SW480 (cell line): Measurements from ENCODE around the gene EVPLL.
A peak's percentile ranks its signal among the peaks of the same experiment; 100 is the strongest.
"Not testable (repeated sequence)": the region's sequence is repeated elsewhere in the genome, so short reads cannot be mapped to it uniquely, and the experiment has no call there.

Source experiments
- DNase-seq: peaks from one replicate; pipeline ENCODE4 v3.0.0-alpha.2; 2016; ENCODE audit warnings: low spot score

Gene EVPLL

DNA sequence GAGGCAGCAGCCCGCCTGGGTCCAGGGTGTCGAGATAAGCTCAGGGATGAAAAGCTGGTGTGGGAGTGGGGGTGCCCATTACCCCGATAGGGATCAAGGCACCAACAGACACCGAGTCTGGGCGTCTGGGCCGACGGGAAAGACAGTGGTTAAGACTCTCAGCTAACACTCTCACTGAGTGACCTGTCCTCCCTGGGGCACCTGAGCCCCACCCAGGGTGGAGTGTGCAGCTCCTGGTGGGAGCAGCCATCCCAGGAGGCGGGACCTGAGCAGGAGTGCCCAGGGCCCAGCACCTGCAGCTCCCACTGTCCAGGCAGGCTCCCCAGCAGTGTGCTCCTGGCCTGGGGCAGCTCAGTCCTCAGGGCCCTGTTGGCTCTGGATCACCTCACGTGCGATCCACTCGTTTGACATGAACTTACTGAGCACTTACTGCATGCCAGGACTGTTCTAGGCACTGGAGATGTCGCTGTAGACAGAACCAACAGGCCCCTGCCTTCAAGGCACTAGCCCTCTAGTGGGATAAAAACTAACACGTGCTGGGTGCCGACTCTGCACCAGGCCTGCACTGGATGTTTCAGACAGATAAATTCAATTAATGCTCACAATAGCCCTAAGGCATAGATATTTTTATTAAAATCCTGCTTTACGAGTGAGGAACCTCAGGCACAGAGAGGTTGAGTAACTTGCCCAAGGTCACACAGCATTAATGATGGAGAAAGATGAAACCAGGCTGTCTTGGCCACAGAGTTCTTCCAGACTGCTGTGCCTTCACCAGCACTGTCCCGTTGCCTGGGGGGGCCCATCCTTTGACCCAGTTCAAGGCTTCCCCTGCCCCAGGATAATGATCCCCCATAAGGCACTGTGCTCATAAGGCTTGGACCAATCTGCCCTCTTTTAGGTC is 1.9 kb downstream of the EVPLL start:
- DNase-seq = no peak

DNA sequence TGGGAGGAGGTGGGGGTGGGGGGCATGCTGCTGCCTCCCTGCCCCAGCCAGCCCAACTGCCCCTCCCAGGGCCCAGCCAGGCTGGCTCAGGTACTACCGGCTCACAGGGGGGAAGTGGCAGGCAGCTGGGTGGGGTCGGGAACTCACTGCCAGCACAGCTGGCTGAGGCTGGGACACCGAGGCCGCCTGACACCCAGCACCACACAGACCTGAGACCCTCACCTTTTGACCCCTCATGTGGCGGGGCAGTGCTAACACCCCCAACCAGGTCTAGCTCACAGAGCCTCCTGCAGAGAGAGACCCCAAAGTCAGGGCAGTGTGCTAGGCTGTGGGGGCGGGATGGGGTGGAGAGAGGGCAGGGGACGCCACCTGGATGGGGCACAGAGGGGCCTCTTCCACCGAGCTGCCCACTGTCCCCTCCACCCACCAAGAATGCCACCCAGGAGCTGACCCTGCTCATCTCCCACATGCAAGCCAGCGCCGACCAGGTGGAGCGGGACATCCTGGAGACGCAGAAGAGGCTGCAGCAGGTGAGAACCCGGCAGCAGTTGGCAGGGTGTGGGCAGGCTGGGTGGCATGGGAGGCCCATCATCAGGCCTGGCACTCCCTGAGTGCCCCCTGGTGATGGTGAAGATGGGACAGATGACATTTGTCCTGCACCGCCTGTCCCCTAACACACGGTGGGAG is 3.0 kb downstream of the EVPLL start:
- no peak for DNase-seq

DNA sequence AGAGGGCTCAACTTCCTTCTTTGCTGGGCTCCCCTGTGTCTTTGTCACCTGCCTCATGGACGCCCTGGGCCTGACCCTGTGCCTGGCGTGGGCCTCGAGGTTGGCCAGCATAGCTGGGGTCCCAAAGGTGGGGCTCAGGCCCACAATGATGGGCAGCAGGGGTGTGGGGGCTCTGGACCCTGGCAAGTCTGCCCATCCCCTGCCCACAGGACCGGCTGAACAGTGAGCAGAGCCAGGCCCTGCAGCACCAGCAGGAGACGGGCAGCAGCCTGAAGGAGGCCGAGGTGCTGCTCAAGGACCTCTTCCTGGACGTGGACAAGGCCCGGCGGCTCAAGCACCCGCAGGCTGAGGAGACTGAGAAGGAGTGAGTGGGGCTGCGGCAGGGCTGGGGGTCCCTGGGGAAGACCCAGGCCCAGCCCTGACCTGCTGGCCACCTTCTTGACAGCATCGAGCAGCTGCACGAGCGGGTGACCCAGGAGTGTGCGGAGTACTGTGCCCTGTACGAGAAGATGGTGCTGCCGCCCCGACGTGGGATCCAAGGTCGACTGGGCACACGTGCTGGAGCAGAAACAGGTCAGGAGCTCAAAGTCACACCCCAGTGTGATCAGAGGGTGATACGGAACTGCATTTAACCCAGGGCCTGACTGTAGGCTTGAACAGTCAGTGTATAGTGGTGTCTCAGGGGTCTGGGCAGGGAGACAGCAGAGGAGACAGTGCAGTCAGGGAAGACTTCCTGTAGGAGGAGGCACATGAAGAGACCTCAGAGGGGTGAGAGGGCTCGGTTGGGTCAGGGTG is 3.8 kb downstream of the EVPLL start:
- DNase-seq = no peak

- no peak for DNase-seq
These were observed 4.3 kb downstream of the EVPLL start for GRCh38 chr17:18381953-18382245.

GRCh38 chr17:18382441-18383078 is 5.0 kb downstream of the EVPLL start:
- no peak for DNase-seq

DNA sequence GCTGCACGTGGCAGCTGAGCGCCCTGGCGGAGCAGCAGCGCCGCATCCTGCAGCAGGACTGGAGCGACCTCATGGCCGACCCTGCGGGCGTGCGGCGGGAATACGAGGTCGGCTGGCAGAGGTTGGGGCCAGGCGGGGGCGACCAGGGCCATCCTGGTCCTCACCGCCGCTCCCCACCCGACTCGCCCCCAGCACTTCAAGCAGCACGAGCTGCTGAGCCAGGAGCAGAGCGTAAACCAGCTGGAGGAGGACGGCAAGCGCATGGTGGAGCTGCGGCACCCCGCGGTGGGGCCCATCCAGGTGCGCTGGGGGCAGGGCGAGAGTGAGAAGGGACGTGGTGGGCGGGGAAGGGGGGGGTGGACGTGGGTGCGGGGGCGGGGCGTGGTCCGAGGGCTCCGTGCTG is 5.5 kb downstream of the EVPLL start:
- not testable (repeated sequence) for DNase-seq

DNA sequence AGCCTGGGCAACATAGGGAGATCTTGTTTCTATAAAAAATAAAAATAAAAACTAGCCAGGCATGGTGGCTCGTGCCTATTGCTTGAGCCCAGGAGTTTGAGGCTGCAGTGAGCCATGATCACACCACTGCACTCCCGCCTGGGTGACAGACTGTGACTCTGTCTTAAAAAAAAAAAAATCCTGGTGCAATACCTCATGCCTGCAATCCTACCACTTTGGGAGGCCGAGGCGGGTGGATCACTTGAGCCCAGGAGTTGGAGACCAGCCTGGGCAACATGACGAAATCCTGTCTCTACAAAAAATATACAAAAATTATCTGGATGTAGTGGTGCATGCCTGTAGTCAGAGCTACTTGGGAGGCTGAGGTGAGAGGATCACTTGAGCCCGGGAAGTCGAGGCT is 6.7 kb downstream of the EVPLL start:
- DNase-seq = not testable (repeated sequence)

DNA sequence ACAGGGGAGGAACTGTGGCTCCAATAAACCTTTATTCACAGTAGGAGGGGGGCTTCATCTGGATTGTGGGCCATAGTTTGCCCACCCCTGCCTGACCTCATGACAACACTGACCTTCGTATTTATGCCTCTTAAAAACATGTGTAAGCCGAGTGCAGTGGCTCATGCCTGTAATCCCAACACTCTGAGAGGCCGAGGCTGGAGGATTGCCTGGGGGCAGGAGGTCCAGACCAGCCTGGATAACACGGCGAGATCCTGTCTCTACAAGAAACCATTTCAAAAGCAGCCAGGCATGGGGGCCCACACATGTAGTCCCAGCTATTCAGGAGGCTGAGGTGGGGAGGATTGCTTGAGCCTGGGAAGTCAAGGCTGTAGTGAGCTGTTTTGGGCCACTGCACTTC is 10.0 kb downstream of the EVPLL start:
- DNase-seq = not testable (repeated sequence)

DNA sequence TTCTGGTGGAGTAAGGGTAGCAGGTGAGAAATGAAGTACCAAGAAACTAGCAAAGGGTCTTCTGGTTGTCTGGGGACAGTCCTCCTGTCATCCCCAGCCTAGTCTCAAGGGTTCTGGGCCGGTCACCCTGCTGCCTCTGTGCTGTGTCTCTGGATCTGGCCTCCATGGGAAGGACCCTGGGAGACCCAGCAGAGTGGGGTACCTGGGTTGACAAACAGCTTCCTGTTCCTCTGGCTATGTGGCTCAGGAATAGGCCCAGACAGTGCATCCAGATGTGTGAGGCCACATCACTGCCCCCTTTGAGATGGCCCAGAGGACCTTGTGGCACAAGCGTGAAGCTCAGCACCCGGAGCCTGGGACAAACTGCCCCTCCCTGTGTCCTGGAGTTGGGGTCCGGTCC is 10.7 kb downstream of the EVPLL start:
- DNase-seq = not testable (repeated sequence)

GRCh38 chr17:18388728-18389127 is 11.2 kb downstream of the EVPLL start:
- not testable (repeated sequence) for DNase-seq

- not testable (repeated sequence) for DNase-seq
These were observed 24.5 kb downstream of the EVPLL start for GRCh38 chr17:18401872-18402590.

GRCh38 chr17:18403166-18403565 is 25.6 kb downstream of the EVPLL start:
- not testable (repeated sequence) for DNase-seq

GRCh38 chr17:18403604-18404003 is 26.0 kb downstream of the EVPLL start:
- not testable (repeated sequence) for DNase-seq

DNA sequence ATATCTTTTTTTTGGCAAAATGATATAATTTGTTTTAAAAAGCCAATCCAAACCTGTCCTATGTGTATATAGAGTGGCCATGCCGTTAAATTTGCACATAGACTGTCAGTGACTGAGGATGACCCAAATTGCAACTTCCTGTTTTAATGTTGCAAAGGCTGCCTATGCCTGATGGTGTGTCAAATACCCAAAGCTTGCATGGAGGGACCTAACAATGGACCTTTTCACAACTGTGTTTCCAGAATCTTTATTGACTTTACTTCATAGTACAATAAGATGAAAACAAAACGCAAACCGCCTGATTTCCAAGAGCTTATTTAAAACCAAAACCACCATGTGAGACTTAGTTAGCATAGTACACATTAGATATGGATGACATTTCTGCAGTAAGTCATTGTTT is 31.3 kb downstream of the EVPLL start:
- peak; percentile 32 for DNase-seq

- not testable (repeated sequence) for DNase-seq
These were observed 31.7 kb downstream of the EVPLL start for GRCh38 chr17:18409321-18409720.

DNA sequence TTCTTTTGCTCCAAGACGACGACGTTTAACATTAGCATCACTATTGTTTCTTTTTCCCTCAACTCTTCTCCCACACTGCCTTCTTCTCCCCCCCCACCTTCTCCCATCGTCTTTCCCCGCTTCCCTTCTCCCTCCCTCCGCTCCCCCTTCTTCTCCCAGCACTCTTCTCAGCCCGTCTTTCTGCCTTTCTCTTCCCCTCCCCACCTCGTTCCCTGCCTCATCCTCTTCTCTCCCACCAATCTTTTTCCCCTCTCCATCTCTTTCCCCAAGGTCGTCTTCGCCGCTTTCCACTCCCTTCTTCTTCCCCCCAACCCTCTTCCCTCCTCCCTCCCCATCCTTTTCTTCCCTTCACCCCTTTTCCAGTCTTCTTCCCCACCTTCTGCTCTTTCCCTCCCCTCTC is 33.2 kb downstream of the EVPLL start:
- DNase-seq = not testable (repeated sequence)

DNA sequence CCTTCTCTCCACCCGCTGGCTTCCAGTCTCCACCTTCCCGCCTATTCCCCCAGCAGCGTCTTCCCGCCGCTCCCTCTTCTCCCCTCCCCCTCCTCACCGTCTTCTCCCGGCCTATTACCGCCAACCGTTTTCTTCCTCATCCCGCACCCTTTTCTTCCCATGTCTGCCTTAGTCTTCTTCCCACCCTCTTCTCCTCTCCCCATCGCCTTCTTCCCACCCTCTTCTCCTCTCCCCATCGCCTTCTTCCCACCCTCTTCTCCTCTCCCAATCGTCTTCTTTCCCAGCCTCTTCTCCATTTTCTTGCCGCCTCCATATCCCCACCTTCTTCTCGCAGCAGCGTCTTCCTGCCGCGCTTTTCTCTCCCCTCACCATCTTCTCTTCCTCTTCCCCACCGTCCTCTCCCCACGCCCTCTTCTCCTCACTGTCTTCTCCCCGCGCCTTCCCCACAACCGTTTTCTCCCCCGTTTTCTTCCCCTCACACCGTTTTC is 33.8 kb downstream of the EVPLL start:
- not testable (repeated sequence) for DNase-seq

DNA sequence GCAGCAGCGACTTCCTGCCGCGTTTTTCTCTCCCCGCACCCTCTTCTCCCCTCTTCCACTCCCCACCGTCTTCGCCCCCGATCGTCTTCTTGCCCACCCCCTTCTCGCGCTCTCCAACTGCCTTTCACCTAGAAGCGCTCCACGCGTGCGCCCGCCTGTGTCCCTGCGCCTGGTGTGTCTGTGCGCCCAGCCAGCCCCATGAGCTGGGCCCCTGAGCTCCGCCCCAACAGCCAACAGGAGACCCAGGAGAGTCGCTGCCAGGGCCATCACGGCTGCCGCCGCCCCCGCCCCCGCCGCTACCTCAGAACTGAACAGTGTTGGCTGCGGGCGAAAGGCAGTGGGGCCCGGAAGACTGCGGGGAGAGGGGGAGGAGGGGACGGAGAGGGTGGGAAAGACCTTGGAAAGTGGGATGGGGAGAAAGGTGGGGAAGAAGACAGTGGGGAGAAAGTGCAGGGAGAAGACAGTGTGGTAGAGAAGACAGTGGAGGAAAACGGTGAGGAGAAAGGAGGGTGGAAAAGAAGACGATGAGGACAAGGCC is 34.5 kb downstream of the EVPLL start:
- not testable (repeated sequence) for DNase-seq

- not testable (repeated sequence) for DNase-seq
These were observed 43.9 kb downstream of the EVPLL start for GRCh38 chr17:18421521-18421920.

DNA sequence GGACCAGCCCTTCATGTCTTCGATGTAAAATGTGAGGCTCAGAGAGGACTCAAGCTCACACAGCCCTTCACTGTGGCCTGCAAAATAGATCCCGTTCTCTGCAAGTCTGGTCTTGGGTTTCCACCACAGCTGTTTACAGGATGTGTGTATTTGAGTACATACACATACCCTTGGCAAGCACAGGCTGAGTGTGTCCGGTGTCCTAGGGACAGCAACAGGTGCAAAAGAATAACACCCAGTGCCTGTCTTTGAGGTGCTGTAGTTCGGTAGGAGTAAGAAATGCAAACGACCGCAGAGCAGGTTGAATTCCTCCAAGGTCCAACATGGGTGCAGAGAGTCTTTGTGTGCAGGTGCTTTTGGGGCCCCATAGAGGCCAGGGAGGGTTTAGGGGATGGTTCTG is 44.9 kb downstream of the EVPLL start:
- DNase-seq = not testable (repeated sequence)

DNA sequence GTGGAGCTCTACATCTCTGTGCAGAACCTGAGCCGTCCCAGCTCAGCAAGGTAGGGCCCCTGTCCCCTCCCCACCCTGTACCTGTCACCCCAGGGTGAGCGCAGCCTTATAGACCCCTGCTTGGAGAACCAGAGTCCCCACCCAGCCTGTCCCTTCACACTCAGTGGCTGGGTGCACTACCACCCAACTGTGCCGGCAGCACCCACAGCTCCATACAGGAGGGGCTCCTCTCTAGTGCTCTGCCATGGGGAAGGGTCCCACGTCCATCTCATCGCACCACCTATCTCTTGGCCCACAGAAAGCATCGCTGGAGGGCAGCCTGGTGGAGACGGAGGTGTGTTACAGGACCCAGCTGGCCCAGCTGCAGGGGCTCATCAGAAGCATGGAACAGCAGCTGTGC is 45.4 kb downstream of the EVPLL start:
- not testable (repeated sequence) for DNase-seq
